NCI-H82 treated with DMSO at 0.1 percent for 48 hours (cell line): Measurements from ENCODE around the gene ADAMTS19.

Experiments used
- DNase-seq: peaks from one replicate; lab custom pipeline; 2025; ENCODE audit not compliant: unreplicated experiment; lab: John Stamatoyannopoulos, UW

ADAMTS19 gene

GRCh38 chr5:129465776-129466344 is 5.8 kb downstream of the ADAMTS19 start:
- no peak for DNase-seq

DNA sequence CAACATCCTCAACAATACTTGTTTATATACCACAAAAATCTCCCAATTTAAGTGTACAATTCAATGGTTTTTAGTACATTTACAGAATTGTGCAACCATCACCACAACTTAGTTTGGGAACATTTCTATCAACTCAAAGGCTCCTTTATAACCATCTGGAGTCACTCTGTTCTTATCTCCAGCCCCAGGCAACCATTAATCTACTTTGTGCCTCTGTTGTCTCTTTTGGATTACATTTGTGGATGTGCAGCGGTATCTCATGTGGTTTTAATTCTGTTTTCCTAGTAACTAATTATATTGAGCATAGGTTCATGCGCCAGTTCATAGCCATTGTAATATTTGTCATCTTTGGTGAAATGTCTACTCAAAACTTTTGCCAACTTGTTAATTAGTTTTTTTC is 14.4 kb downstream of the ADAMTS19 start:
- DNase-seq, result no peak

- DNase-seq, result no peak
Observed at GRCh38 chr5:129476751-129477150, 16.7 kb downstream of the ADAMTS19 start.

- DNase-seq, result no peak
Observed at GRCh38 chr5:129477532-129477931, 17.4 kb downstream of the ADAMTS19 start.

DNA sequence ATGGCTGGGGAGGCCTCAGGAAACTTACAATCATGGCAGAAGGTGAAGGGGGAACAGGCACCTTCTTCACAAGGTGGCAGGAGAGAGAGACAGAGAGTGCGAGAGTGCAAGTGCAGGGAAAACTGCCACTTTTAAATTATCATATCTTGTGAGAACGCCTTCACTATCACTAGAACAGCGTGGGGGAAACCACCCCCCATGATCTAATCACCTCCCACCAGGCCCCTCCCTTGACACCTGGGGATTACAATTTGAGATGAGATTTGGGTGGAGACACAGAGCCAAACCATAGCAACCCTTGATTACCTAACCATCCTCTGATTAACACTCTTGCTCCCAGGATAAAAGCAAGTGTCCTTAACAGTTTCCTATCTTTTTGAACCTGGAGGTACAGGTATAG is 21.1 kb downstream of the ADAMTS19 start:
- DNase-seq, result no peak

DNA sequence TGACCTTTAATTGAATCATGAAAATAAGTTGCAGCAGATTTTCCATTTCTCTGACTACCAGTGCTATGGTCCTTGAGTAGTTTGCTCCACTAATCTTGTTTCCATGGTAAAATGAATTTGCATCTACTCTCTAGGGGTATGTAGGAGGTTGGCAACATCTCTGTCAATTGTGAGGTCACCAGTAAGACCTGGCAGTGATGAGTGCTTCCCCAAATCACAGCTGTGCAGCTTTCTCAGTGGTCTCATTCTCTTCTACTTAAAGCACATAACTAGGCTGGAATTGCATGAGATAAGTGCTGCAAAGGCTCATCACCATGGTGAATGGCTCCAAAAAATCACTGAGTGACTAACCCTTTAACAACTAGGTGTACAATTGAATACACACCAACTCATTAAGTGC is 36.3 kb downstream of the ADAMTS19 start:
- DNase-seq, result no peak

- DNase-seq, result no peak
Observed at GRCh38 chr5:129496864-129497595, 36.9 kb downstream of the ADAMTS19 start.

- DNase-seq, result no peak
Observed at GRCh38 chr5:129499208-129499852, 39.2 kb downstream of the ADAMTS19 start.

DNA sequence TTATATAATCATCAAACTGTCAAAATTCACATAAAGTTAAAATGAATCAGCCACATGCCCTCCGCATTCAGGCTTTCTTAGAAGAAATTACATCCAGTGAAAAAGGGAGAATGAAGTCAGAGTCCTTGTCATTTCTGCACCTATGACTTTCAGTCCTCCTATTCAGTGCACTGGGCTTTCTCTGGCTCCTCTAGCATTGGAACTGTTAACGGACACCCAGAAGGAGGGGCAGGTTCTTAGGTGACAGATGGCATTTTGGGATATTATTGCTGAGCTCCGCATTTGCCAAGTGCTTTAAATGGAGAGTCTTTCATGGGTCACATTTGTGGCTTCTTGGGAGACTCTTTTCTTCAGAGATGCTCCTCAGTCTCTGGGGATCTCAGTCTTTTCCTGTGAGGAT is 40.0 kb downstream of the ADAMTS19 start:
- peak; percentile 5 for DNase-seq

- no peak for DNase-seq
Observed at GRCh38 chr5:129506086-129506485, 46.0 kb downstream of the ADAMTS19 start.

DNA sequence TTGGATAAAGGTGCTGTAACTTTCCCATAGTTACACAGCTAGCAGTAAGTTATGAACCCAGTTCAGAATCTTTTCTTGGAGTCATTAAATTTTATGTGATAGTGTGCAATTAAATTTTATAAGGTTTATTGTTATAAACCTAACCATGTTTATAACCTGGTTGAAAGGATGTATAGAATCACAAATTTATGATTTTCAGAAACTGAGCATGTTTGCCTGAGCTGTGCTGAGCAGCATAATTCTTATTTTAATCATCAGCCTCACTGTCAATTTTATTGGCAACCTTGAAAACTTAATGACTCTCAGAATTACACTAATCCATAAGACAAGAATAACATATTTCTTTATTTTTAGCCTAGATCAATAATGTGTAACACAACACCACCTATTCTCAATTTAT is 46.9 kb downstream of the ADAMTS19 start:
- no peak for DNase-seq

GRCh38 chr5:129507527-129507926 is 47.4 kb downstream of the ADAMTS19 start:
- DNase-seq, result no peak

GRCh38 chr5:129508606-129509005 is 48.5 kb downstream of the ADAMTS19 start:
- no peak for DNase-seq

DNA sequence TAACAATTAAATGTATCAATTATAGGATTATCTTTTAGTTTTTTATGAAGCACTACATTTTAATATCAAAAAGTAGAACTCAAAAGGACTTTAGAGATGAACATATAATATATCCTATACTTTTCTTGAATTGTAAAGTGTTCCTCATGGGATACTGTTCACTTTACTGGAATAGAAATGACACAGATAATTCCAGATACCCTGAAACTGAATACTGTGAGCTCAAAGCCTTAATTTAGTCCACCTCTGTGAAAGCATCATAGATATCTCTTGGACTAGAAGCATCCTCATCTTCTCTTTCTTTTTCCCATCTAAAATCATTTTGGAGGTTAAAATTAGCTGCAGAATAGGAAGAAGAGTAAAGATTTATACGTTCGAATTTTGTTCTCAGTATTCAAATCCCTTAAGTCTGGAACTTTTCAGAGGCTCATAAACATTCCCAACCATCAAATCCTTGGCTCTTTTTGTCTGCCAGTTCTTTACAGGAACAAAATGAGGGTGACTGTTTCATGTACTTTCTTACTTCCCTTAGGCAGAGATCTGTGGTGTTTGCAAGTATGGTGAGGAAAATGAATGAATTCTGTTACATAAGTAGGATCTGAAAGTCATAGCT is 49.4 kb downstream of the ADAMTS19 start:
- no peak for DNase-seq

GRCh38 chr5:129511291-129511690 is 51.2 kb downstream of the ADAMTS19 start:
- no peak for DNase-seq

GRCh38 chr5:129541051-129541450 is 81.0 kb downstream of the ADAMTS19 start:
- DNase-seq, result no peak

- DNase-seq, result no peak
Observed at GRCh38 chr5:129541648-129542251, 81.7 kb downstream of the ADAMTS19 start.

GRCh38 chr5:129547137-129547536 is 87.0 kb downstream of the ADAMTS19 start:
- DNase-seq, result no peak

DNA sequence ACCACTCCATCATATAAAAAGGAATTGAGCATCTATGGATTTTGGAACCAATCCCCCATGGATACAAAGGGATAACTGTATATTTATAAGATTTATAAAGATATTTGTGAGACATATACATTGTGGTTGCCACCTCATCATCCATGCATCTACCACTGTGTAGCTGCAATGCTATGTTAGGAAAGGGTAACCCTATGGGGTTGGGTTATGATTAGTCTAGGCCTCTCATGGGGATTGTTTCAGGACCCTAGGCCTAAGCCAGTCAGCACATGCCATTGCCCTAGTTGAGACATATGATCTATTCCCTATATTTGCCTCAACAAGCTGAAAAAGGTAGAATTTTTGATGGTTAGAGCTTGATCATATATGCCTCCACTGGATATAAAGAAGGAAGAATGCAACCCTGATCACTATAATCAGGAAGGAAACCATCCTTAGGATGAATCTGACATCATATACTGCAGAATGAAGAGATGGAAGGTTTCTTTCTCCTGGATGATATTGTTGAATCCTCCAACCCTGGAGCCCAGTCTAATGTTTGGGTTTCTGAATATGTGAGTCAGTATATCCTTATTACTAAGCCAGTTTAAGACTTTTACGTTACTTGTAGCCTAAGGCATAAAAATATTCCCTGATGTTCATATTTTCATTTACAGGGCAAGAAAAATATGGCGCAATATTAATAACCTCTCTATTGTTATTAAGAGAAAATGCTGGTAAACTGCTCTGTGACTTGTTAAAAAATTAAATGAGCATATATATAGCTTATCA is 94.2 kb downstream of the ADAMTS19 start:
- no peak for DNase-seq

DNA sequence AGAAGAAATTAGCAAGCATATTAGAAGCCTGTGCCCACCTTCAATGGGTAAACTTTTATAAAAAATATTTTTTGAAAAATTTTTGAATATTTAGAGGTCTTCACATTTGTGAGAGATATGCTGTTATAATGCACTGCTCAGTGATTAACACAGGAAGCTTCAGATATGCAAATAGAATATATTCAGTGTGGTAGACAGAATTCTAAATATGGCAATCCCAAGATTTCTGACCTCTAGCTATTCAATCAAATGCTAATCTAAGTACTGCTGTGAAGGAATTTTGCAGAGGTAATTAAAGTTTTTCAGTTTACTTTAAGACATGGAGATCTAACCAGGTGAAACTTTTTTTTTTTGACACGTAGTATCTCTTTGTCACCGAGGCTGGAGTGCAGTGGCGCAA is 103.5 kb downstream of the ADAMTS19 start:
- no peak for DNase-seq

DNA sequence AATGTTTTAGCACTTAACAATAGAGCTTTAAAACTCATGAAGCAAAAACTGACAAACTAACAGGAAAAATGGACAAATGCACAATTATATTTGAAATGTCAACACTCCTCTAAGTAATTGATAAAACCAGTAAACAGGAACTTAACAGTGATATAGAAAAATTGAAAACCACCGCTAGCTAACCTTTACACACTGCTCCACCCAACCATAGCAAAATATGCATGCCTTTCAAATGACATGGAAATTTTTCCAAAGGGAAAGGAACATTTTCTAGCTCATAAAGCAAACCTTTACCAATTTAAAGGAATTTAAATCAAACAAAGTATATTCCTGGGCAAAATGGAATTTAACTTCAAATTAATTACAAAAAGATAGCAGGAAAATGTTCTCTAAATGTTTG is 109.2 kb downstream of the ADAMTS19 start:
- DNase-seq, result no peak
